Stimulated activated CD8-positive, alpha-beta memory T cell treated with anti-CD3 and anti-CD28 coated beads, Interleukin-12 subunit alpha, Interleukin-12 subunit beta, amount 100 ng/mL, for 24 hours (primary cell): ENCODE measurements around the gene C19orf53.
"Not testable (repeated sequence)": the region's sequence is repeated elsewhere in the genome, so short reads cannot be mapped to it uniquely, and the experiment has no call there.

ENCODE experiments used
- DNase-seq: peaks from one replicate; pipeline ENCODE4 v3.0.0-alpha.2; 2020; ENCODE audit errors: extremely low read depth

The C19orf53 gene

DNA sequence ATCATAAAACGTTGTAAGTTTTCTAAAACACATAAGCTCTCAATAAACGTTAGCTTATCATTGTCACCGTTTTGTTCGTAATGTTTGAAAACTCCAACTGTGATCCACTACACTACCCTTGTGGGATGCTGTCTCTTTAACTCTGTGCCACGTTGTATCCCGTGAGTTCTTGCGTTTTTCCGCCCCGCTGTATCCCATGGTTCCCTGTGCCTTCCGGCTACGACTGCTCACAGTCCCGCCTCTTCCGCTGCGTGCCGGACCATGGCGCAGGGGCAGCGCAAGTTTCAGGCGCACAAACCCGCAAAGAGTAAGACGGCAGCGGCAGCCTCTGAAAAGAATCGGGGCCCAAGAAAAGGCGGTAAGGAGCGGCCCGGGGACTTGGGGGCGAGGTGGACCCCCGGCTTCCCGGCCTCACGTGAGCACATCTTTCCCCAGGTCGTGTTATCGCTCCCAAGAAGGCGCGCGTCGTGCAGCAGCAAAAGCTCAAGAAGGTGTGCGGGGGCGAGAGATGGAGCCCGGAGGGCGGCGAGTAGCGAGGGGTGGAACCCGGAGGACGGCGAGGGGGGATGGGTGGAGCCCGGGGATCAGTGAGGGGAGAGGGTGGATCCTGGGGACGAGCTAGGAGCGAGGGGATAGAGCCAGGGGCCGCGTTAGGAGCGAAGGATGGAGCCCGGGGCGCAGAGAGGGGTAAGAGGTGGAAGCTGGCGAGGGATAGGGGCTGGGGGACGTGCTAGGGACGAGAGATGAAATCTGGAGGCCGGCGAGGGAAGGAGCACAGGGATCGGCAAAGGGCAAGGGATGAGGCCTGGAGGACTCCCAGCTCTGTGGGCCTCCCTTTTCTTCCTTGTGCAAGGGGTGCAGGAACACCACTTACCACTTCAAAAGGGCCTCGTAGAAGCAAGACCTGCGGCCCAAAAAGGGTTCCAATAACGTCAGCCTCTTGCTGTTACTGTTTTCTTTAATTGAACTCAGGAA, at the start of gene C19orf53:
Gene C19orf53 (plus strand): TSS at position 240 of the 975 bp plus-strand sequence. CDS start 22 bp downstream, at position 262.
- DNase-seq, result peak; percentile 71

GRCh38 chr19:13726323-13726722, 47.9 kb upstream of the C19orf53 start:
- no peak for DNase-seq

DNA sequence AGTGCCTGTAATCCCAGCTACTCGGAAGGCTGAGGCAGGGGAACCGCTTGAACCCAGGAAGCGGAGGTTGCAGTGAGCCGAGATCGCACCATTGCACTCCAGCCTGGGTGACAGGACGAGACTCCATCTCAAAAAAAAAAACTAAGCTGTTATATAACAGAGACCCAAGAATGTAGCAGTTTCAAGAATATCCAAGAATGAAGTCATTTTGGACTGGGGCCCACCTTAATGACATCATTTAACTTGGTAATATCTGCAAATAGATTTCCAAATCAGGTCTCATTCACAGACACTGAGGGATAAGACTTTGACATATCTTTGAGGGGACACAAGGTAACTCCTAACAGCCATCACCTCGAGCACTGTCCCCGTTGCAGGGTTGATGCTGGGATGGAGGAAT, 46.5 kb upstream of the C19orf53 start:
- DNase-seq, result no peak

- DNase-seq, result no peak
These were observed 44.4 kb upstream of the C19orf53 start for GRCh38 chr19:13729859-13730258.

DNA sequence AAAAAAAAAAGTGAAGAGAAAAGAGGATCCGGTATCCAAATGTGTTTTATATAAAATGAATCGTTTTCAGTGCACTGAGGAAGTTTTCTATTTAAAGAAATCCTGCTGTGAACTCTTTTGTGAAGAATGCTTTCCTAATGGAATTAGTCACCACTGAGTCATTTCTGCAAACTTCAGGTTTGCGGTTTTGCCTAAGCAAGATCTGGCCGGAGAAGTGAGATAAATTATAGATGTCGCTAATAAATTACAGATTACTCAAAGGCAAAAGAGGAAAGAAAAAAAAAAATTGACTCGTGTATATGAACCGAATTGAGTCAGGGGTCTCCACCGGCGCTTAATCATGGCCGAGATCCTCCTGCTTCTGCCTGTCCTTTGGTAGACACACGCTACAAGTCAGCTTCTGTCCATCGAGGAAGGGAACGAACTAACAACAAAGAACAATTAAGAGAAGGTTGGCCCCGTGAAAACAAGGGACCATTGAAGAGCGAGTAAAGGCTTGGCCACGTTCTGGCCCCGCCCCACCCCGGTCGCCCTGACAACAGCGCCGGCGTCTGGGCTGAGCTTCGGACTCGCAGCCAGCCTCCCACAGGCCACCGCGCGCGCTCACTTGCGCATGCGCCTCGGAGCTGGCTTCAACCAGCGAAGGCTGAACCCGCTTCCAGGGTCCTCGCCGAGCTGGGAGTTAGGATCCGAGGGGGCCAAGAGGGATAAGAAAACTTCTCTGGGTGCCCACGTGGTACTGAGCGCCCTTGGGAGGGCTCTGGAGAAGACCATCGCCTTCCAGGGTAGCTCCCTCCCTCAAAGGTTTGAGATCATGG, 42.9 kb upstream of the C19orf53 start:
- DNase-seq, result peak; percentile 84

DNA sequence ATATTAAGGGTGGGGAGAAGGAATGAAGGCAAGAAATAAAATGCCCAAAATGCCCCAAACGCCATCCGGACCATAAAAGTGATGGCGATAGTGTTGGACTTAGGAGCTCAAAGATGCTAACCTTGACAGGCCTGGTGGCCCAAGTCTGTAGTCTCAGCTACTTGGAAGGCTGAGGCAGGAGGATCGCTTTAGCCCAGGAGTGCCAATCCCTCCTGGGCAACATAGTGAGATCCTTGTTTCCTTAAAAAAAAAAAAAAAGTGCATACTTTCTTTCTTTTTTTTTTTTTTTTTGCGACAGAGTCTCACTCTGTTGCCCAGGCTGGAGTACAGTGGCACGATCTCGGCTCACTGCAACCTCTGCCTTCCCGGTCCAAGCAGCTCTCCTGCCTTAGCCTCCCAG, 41.9 kb upstream of the C19orf53 start:
- DNase-seq, result no peak

DNA sequence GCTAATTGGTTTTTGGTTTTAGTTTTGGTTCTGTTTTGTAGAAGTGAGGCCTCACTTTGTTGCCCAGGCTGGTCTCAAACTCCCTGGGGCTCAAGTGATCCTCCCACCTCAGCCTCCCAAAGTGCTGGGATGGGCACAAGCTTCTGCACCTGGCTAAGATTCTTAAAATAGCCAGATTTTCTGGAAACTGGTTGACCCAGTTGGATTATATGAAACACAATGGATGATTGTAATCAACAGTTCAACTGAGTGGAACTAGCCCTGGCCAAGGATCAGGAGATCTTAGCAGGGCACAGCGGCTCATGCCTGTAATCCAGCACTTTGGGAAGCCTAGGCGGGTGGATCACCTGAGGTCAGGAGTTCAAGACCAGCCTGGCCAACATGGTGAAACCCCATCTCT, 39.5 kb upstream of the C19orf53 start:
- no peak for DNase-seq

DNA sequence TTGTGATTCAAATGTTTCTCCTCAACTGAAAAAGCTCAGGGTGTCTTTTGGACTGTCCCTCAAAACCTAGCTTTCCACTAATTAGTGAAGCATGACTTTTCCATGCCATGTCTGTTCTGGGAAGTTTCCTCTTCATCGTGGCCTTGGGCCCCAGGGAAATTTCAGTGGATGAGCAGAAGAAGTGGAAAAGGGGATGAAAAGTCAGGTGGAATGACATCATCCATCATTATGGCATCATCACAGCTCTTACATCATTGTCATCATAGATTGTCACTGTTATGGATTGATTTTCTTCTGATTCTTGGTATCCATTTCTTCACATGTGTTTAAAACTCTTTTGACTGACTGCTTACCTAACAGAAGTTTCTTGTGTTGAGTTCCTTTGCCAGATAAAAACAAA, 36.2 kb upstream of the C19orf53 start:
- no peak for DNase-seq

DNA sequence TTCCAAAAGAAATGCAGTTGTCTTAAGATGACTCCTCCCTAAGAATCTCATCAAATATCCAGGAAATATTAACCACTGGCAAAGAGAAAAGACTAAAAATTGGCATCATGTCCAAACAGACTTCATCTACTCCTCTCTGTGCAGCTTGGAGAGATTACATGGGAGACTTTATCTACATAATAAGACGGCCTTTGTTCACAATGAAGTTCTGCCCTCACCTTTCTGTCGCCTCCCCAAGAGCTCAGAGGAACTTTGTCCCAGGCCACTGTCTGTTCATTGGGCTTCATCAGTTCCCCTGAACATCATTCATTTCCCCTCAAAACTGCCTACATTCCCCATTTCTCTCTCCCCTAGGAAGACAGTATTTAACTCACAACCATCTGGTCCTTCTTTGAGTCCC, 32.4 kb upstream of the C19orf53 start:
- no peak for DNase-seq

DNA sequence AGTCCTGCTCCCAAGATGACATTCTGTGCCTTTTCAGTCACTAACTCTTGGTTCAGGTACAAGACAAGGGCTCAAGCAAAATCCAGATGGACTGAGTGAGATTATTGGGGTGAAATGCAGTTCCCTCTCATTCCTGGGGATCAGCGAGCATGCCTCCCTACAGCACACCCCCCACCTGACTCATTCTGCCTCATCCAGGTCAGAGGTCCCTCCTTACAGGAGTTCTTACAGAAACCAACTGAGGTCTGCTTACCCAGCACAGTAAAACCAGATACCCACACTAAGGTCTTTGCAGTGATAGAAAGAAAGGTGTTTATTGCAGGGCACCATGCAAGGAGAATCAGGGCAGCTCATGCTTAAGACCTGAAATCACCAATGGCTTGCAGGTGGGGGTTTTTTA, 31.5 kb upstream of the C19orf53 start:
- no peak for DNase-seq

- no peak for DNase-seq
These were observed 30.1 kb upstream of the C19orf53 start for GRCh38 chr19:13744174-13744573.

- DNase-seq, result no peak
These were observed 27.2 kb upstream of the C19orf53 start for GRCh38 chr19:13747098-13747453.

DNA sequence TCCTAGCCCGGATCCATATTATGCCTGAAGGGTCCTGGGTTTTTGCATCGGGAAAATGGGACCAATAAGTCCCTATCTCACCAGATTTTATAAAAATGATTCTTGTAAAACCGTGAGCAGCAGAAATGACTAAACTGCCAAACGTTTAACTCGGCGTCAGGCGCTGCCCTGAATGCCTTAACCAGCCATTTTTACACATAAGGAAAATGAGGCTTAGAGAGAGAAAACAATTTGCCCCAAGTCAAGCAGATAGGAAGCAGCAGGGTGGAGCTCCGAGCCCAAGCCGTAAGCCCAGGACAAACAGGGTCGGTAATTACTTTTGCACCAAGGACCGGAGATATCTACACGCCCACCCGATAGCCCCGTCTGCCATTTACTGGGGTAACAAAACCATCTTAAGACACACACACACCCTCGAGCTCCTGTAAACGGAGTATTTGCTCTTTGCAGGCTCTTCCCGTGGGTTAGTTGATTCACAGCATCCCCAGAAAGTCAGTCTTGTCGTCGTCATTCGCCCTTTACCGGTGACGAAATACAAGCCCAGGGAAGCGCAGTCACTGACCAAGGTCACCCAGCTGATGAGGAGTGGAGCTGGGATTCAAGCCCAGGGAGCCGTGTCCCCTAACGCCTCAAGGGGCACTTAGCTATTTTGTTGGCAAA, 26.0 kb upstream of the C19orf53 start:
- no peak for DNase-seq

- no peak for DNase-seq
These were observed 22.8 kb upstream of the C19orf53 start for GRCh38 chr19:13751436-13751835.

DNA sequence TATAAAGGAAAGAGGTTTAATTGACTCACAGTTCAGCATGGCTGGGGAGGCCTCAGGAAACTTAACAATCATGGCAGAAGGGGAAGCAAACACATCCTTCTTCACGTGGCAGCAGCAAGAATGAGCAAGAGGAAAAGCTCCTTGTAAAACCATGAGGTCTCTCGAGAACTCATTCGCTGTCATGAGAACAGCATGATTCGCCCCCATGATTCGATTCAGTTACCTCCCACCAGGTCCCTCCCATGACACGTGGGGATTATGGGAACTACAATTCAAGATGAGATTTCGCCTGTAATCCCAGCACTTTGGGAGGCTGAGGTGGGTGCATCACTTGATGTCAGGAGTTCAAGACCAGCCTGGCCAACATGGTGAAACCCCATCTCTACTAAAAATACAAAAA, 20.6 kb upstream of the C19orf53 start:
- DNase-seq, result not testable (repeated sequence)

DNA sequence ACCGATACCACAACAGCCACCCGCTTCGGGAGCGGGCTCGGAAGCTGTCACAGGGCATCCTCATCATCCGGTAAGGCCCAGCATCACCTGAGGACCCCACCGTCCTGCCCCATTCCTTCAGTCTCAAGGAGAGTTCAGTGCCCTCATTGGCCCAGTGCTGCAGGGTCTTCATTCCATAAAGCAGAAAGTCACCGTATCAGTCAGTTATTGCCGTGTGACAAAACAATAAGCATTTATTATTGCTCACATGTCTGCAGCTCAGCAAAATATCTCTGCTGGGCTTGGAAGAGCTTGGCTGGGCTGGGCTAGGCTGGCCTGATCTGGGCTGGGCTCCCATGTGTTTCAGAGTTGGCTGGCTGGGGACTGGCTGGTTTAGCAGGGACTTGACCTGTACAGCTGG, 18.0 kb upstream of the C19orf53 start:
- DNase-seq, result no peak

- DNase-seq, result no peak
These were observed 16.2 kb upstream of the C19orf53 start for GRCh38 chr19:13757805-13758772.

GRCh38 chr19:13758795-13759194, 15.5 kb upstream of the C19orf53 start:
- no peak for DNase-seq

- no peak for DNase-seq
These were observed 12.8 kb upstream of the C19orf53 start for GRCh38 chr19:13761423-13761822.

GRCh38 chr19:13762635-13763235, 11.5 kb upstream of the C19orf53 start:
- DNase-seq, result no peak

DNA sequence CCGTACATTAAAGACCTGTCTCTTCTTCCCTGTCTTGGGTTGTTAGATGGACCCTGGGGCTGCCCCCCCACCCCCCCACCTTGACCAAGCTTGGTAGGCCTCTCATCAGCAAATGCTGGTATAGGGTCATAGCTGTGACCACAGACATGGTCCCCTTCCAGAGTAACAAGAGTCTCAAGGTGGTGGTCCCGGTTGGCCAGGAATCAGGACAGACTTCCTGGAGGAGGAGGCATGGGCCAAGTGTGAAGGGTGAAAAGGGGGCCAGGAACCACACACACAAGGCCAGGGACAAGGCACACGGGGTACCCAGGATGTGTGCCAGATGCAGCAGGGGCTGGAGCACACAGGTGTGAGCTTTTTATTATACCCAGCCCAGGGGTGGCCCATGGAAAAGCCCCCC, 11.0 kb upstream of the C19orf53 start:
- no peak for DNase-seq
